ENCODE data around the gene ALKBH4.
"Not testable (repeated sequence)": the region's sequence is repeated elsewhere in the genome, so short reads cannot be mapped to it uniquely, and the experiment has no call there.

The ALKBH4 gene

DNA sequence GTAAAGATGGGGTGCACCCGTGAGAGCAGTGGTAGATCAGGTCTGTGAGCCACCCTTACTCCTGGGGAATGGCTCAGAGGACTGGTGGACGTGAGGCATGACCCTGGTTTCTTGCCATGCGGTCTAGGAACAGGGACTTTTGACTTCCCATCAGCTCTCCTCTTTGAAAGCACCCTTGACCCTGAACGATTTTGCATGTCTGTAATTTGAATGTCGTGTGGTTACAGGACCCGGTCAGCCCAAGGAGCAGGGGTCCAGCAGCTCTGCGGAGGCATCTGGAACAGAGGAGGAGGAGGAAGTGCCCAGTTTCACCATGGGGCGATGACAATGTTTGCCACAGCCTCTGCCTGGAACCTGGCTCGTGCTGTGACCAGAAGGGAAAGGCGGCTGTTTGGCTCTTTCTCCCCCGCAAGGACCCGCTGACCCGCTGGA, 39.9 kb downstream of the ALKBH4 start:
- no peak for DNase-seq

DNA sequence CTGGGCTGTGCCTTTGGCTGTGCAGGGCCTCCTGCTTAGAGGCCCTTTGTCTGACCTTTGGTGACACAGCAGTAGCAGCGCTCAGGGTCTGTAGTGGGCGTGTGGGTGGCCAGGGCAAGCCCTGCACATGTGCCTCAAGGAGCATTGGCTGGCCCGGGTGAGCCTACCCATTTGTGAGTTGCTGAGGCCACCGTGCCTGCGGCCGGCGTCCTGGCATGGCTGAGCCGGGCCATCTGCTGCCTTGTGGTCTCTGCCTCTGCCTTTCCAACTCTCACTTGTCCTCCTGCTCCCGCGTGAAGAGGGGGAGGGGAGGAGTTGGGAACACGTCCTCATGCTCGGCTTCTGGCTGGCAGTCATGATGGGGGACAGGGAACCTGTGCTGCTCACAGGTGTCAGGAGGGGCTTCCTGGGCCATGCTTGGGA, 40.5 kb downstream of the ALKBH4 start:
- no peak for DNase-seq

DNA sequence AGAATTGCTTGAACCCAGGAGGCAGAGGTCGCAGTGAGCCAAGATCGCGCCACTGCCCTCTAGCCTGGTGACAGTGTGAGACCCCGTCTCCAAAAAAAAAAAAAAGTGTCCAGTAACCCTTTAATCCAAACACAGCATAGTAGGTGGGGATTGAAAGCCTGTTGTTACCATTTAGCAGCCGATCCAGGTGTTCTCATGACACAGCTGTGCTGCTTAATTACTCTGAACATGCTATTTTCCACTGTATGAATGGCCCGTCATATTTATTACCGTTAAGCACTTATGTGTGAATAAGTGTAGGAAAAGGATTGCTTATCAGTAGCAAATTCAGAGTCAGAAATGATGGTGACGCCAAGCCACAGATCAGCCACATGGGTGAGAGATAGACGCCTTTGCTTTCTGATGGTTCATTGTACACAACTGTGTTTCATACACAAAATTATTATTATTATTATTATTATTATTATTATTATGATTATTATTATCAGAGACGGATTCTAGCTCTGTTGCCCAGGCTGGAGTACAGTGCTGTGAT, 42.9 kb downstream of the ALKBH4 start:
- no peak for DNase-seq

DNA sequence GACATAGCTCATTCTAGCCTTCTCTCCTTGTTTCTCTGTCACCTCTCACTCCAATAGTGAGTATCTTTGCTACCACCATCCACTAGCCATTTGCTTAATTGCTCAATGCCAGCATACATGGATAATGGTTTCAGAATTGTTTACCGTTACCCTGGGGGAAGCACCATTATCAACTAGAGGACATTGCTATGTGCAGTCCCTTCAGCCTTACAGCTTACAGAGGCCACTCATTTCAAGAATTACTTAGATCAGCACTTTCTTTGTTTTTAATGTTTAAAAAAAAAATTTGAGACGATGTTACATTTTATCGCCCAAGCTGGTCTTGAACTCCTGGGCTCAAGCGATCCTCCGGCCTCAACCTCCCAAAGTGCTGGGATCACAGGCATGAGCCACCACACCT, 46.1 kb downstream of the ALKBH4 start:
- no peak for DNase-seq

DNA sequence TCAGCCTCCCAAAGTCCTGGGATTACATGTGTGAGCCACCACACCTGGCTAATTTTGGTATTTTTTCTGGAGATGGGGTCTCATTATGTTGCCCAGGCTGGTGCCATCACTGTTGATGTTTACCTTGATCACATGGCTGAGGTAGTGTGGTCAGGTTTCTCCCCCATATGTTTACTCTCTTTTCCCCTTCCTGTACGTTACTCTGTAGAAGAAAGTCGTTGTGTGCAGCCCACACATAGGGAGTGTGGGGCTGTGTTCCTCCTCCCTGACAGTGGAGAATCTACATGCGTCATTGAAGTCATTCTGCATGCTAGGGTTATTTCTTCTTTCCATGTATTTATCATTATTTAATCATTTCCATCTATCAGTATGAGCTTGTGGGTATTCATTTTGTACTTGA, 47.6 kb downstream of the ALKBH4 start:
- DNase-seq: no peak

DNA sequence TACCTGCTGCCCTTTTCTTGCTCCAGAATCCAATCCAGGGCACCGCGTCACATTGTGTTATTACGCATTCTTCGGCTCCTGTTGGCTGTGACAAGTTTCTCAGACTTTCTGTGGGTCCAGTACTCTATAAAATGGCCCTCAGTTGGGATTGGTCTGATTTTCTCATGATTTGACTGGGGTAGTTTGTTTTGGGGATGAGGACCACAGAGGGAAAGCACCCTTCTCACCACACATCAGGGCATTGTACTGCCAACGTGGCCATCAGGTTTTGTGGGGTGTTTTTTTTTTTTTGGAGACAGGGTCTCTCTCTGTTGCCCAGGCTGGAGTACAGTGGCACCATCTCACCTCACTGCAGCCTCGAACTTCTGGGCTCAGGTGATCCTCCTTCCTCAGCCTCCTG, 48.3 kb downstream of the ALKBH4 start:
- DNase-seq: no peak

DNA sequence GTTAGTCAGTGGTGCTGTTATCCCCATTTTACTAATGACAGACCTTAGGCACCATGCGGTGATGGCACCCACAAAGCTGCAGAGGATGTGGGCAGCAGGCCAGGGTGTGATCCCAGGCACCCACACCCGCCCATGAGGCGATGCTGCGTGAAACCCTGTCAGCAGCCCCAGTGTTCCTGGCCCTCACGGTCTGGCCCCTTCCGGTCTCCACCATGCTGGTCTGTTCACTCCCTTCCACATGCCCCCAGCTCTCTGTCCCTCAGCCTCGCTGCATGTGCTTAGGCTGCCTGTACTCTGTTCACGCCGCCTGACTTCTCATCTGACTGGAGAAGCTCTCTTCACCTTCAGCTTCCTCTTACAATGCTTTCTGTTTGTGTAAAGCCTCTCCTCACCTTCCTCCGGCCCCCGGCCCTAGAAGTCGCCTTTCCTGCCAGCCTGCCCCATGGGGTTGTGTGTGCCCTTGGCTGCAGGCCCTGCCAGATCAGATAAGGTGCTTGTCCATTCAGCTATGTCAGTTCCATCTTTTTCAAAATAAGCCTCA, 48.9 kb downstream of the ALKBH4 start:
- peak; percentile 87 for DNase-seq

DNA sequence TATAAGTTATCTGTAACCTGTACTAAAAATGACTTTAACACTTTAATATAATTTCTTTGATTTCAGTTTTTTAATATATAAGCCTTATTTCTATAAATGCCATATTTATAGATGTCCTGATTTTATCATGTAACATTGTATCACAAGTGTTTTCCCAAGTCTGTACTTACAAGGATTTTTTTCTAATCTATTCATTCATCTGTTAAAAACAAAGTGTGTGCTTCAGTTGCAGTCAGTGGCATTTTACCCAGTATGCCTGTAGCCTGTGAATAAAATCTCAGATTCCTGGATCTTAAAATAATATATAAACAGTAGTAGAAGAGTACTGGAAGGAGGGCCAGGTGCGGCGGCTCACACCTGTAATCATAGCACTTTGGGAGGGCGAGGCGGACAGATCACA, 51.1 kb downstream of the ALKBH4 start:
- DNase-seq: no peak

DNA sequence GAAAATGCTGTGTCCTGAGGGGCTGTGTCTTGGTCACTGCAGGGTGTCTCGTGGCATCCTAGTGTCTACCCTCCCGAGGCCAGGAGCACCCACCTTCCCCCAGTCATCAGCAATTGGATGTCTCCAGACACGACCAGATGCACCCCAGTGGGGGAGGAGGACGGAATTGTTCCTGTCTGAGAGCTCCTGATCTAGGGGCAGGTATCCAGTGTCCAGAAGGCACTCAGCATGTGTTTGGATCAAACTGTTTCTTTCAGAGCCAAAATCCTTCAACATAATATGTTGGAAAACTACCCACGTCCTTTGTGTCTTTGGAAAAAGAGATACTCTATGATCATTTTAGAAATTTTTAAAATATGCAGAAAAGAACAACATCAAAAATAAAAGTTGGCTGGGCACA, 51.6 kb downstream of the ALKBH4 start:
- DNase-seq: no peak

DNA sequence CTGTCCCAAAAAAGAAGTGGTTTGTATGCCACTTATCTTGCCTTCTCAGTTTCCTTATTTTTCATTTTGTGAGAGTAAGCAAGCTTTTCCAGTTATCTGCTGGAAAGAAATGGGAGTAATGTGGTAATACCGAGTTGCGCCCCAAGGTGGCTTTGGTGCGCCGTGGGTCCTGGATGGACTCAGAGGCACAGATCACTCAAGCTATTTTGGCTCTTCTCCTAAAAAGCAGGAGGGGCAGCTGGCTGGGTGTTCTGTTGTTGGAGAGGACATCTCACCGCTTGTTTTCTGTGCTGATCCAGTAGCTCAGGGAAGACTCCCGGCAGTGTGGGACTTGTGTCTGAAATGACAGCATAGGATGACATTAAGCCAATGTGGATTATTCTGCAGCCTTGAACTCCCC, 52.1 kb downstream of the ALKBH4 start:
- no peak for DNase-seq

DNA sequence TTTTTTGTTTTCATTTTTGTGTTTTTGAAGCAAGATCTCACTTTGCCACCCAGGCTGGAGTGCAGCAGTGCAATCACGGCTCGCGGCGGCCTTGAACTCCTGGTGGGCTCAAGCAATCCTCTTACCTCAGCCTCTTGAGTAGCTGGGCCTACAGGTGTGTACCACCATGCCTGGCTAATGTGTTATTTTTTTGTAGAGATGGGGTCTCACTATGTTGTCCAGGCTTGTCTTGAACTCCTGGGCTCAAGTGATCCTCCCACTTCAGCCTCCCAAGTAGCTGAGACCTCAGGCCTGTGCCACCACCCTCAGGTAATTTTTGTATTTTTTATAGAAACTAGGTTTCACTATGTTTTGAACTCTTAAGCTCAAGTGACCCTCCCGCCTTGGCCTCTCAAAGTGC, 53.7 kb downstream of the ALKBH4 start:
- no peak for DNase-seq

DNA sequence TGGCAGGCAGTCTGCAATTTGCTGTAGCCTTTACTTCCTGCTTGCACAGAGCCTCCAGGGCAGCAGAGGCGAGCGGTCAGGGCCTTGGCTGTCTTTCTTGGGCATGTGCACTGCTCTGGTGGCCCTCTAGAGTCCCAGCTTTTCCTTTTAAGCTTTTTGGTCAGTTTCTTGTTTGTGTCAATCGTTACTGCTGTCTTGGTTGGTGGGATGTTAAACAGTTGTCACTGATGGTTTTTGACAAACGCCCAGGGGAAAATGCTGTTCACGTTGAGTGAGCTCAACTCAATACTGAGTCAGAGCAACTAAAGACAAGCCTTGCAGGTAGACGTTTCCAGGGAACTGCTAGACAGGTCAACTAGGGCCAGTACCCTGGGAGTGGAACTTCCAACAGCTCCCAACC, 54.5 kb downstream of the ALKBH4 start:
- no peak for DNase-seq

DNA sequence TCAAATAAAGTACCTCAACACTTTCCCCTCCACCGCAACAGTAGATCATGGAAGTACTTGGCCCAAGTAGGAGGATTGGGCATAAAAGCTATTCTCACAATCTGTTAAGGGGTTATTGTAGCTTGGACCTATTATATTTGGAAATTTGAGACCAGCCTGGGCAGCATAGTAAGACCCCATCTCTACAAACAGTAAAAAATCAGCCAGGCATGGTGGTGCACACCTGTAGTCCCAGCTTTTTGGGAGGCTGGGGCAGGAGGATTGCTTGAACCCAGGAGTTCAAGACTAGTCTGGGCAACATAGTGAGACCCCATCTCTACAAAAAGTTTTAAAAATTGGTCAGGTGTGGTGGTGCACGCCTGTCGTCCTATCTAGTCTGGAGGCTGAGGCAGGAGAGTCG, 55.3 kb downstream of the ALKBH4 start:
- no peak for DNase-seq

DNA sequence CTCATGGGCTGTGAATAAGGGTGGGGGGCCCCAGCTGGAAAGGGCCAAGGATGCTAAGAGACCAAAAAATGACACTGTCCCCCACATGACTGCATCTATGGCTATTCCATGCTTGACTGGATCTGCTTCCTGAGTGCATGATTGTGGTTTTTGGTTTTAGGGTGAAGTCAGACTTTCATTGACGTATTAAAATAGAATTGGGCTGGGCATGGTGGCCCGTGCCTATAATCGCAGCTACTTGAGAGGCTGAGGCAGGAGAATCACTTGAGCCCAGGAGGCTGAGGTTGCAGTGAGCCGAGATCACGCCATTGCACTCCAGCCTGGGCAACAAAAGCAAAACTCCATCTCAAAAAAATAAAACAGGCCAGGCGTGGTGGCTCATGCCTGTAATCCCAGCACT, 56.1 kb downstream of the ALKBH4 start:
- DNase-seq: not testable (repeated sequence)

DNA sequence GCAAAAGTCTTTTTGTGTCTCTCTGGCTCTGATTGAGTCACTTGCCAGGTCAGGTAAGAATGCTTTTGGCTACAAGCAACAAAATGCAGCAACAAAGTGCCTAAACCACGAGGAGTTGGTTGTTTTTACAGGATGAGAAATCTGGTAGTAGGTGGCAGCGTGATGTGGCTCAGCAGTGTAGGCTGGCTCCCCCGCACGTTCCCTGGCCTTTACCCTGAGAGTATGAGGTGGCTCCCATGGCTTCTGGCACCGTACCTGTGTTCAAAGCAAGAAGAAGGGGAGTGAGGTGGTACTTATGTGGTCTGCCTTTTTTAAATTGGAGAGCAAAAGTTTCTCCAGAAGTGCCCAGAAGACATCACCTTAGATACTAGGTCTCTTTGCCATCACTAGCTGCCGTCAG, 56.8 kb downstream of the ALKBH4 start:
- no peak for DNase-seq

All from activated CD4-positive, alpha-beta T cell treated with anti-CD3 and anti-CD28 coated beads, Interleukin-2, Interleukin-6, amounts not matched to agents 100 ng/mL and 50 ng/mL, durations not matched to agents 16 hours and 8 hours (primary cell).